Psoas muscle (tissue), 8 donors: ENCODE measurements around the gene PTCHD4. TPM values are rescaled to one million over a fixed set of nuclear protein-coding genes. Genes with fewer than 3 reads are reported as not detected.
A peak's percentile ranks its signal among the peaks of the same experiment; 100 is the strongest.

Experiments used
- ATAC-seq, 4 donors: fragments of 200-7000 bp; cut with Tn5 transposase; one replicate each; pipeline ENCODE4 v1.9.1; 2020; ENCODE audit warnings: moderate library complexity in 3 of 4, mild to moderate bottlenecking in 2 of 4
- DNase-seq, 2 donors: peaks; one replicate each; pipeline ENCODE4 v3.0.0-alpha.2; 2020
- H3K27ac ChIP-seq: fragments of 200-600 bp; one replicate; pipeline ENCODE4 v1.8.0; 2022
- H3K27me3 ChIP-seq, 3 donors: fragments of 200-600 bp in 1 of 3; one replicate each; pipeline versions ENCODE4 v1.6.1 to v1.8.0; 2013 to 2022; ENCODE audit warnings: low read length in 2 of 3, mild to moderate bottlenecking in 2 of 3, moderate library complexity in 1 of 3; ENCODE audit not compliant: insufficient read depth in 3 of 3
- H3K36me3 ChIP-seq, 2 donors: fragments of 200-600 bp in 1 of 2; one replicate each; pipeline versions ENCODE4 v1.6.1 to v1.8.0; 2013 to 2022; ENCODE audit warnings: low read depth in 1 of 2, mild to moderate bottlenecking in 1 of 2, moderate library complexity in 1 of 2; ENCODE audit not compliant: insufficient read depth in 1 of 2
- H3K4me1 ChIP-seq: fragments of 200-600 bp; one replicate; pipeline ENCODE4 v1.8.0; 2022
- H3K4me3 ChIP-seq: fragments of 200-600 bp; one replicate; pipeline ENCODE4 v1.8.0; 2022; ENCODE audit warnings: mild to moderate bottlenecking
- H3K9me3 ChIP-seq: fragments of 200-600 bp; one replicate; pipeline ENCODE4 v1.8.0; 2022
- WGBS, 3 donors: extraction: QIAGEN DNeasy Blood & Tissue Kit; methylation state at CpG; one replicate each; pipeline versions ENCODE4 v1.1.6 to v1.1.7; 2013; 5-methylcytosine and 5-hydroxymethylcytosine counted together
- intact Hi-C, 2 donors: fragments of 100-400 bp; cut with DNase I; formaldehyde crosslinking; loops; one replicate each; pipeline versions ENCODE4 v1.11.0 to v1.14.2; 2022
- polyA plus RNA-seq, 3 donors: library from polyadenylated mRNA; stranded (reverse); fragments of 200-250 nt; gene quantifications; one replicate each; pipeline ENCODE4 v1.2.3, GENCODE V29; 2013
- total RNA-seq, 4 donors: library from RNA; stranded (reverse); fragmentation: NEBNext Ultra II Directional in 2 of 4; extraction: Animal tissue kit (Norgen Biotek cat#: 25700) in 2 of 4; gene quantifications; one replicate each; pipeline versions ENCODE4 v1.2.1 to v1.2.4, GENCODE V29; 2021 to 2023
- TF ChIP-seq, protein P1 (sequence below): fragments of 200-600 bp; IDR thresholded peaks from one replicate; pipeline ENCODE4 v1.8.0; 2022; ENCODE audit warnings: antibody characterized with exemption
- donor health status: healthy with polysubstance abuse.
- donor health status: DM: no; HTN: no; CAD: no; lungs with moderate emphysema.
- donor health status: Bipolar disorder and iron deficiency.
- donor health status: healthy.
- donor health status: DM: yes; HTN: yes; CAD: no.
- donor health status: DM: no; HTN: no; CAD: no.
- donor health status: DM: no; HTN: no; CAD: no.
- donor health status: DM: yes; HTN: yes; CAD: no.

PTCHD4 gene
- total and polyA plus RNA-seq, 7 donors: 0.07 to 0.20 (median 0.19) TPM; not detected in 4

- TF ChIP-seq, protein P1, sequence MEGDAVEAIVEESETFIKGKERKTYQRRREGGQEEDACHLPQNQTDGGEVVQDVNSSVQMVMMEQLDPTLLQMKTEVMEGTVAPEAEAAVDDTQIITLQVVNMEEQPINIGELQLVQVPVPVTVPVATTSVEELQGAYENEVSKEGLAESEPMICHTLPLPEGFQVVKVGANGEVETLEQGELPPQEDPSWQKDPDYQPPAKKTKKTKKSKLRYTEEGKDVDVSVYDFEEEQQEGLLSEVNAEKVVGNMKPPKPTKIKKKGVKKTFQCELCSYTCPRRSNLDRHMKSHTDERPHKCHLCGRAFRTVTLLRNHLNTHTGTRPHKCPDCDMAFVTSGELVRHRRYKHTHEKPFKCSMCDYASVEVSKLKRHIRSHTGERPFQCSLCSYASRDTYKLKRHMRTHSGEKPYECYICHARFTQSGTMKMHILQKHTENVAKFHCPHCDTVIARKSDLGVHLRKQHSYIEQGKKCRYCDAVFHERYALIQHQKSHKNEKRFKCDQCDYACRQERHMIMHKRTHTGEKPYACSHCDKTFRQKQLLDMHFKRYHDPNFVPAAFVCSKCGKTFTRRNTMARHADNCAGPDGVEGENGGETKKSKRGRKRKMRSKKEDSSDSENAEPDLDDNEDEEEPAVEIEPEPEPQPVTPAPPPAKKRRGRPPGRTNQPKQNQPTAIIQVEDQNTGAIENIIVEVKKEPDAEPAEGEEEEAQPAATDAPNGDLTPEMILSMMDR: no peak
- peak overlapping the region; percentile 40 for H3K4me3 ChIP-seq
- H3K27ac ChIP-seq: no peak overlapping the region
- 18 to 36% (median 23%) methylated on average over 4 of the region's 4 CpGs for WGBS, 3 donors
- ATAC-seq (no peak), DNase-seq (no peak)
- no peaks in the 10 kb centered on the region for H3K36me3 ChIP-seq
- intact Hi-C loops: no loop called here
- no peaks in the 10 kb centered on the region for H3K9me3 ChIP-seq
- H3K4me1 ChIP-seq: no peaks in the 10 kb centered on the region
- H3K27me3 ChIP-seq: peaks cover 2 to 17% (median 3%) of the 10 kb centered on the region in 3 donors
These were observed 43.1 kb downstream of the PTCHD4 start for GRCh38 chr6:48067886-48068277.

- H3K4me1 ChIP-seq: no peaks in the 10 kb centered on the region
- DNase-seq (no peak), ATAC-seq (no peak)
- no peak overlapping the region for H3K4me3 ChIP-seq
- no peaks in the 10 kb centered on the region for H3K36me3 ChIP-seq
- intact Hi-C loops: no loop called here
- H3K27me3 ChIP-seq: peaks cover 2 to 17% (median 3%) of the 10 kb centered on the region in 3 donors
- TF ChIP-seq, protein P1: no peak
- 54 to 62% (median 57%) methylated on average over 3 of the region's 3 CpGs for WGBS, 3 donors
- no peaks in the 10 kb centered on the region for H3K9me3 ChIP-seq
- no peak overlapping the region for H3K27ac ChIP-seq
These were observed 43.8 kb downstream of the PTCHD4 start for GRCh38 chr6:48067148-48067712.

DNA sequence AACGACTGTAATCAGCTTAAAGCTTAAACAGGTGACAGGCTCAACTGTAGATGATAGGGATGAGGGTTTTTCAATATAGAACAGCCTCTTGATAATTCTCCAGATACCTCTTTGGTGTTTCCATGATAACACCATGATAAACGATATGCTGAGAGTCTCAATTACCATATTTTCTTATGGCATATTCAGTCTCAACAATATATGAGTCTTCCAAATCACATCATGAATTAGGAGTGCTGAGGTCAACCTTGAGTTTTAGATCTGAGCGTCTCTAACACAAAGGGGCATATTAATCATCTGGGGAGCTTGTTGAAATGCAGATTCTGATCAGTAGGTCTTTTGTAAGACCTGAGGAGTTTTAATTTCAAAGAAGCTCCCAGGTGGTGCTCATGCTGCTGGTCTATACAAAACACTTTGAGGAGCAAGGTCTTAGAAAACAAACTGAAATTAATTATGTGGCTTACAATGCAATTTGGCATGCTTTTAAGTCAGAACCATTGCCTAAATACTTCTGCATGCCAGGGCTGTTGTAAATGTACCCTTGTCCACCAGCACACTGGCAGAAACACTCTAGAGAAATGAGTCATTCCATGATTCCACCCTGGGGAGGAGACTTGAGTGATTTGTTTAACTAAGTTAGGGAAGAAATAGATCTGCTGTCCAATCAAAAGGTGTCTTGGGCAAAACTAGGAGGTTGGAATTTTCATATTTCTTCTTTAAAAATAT, 49.6 kb downstream of the PTCHD4 start:
- no peaks in the 10 kb centered on the region for H3K4me1 ChIP-seq
- no peak overlapping the region for H3K27ac ChIP-seq
- ATAC-seq (no peak), DNase-seq (no peak)
- intact Hi-C loops: no loop called here
- H3K36me3 ChIP-seq: no peaks in the 10 kb centered on the region
- no peaks in the 10 kb centered on the region for H3K9me3 ChIP-seq
- TF ChIP-seq, protein P1: no peak
- 44 to 55% (median 50%) methylated on average over 3 of the region's 3 CpGs for WGBS, 3 donors
- no peaks in the 10 kb centered on the region for H3K27me3 ChIP-seq
- no peak overlapping the region for H3K4me3 ChIP-seq
